ENCODE measurements around the gene ACCS.

GRCh38 chr11:44095506-44096359 lies 29.7 kb downstream of the ACCS start, which contains the start of gene EXT2:
- peak; percentile 84 for TF ChIP-seq CTCF (IDR thresholded peaks at IDR 0.05; ENCODE audit: poor library complexity)
- no peak for TF ChIP-seq EZH2 (IDR thresholded peaks at IDR 0.05; ENCODE audit: borderline replicate concordance)
- no peak for TF ChIP-seq EZH2phosphoT487 (IDR thresholded peaks at IDR 0.05; ENCODE audit: low read depth, severe bottlenecking, unreplicated experiment)
